HEK293 (cell line): ENCODE measurements around the gene SLC22A17.

Experiments used
- CTCF ChIA-PET: fragments of 350-600 bp; formaldehyde crosslinking; extraction: SDS; loops from one replicate; lab custom pipeline; 2021; ENCODE audit warnings: antibody characterized with exemption; lab: Yijun Ruan, JAX
- POLR2A ChIA-PET: fragments of 300-600 bp; formaldehyde crosslinking; extraction: SDS; loops from one replicate; lab custom pipeline; 2020; ENCODE audit warnings: antibody characterized with exemption, inconsistent platforms; lab: Yijun Ruan, JAX
- H3K27ac ChIP-seq: fragments of 200-500 bp; sonication (Bioruptor generic); 2 replicates; pipeline ENCODE4 v1.5.1; 2014; ENCODE audit warnings: low read depth, low read length, control low read depth, inconsistent platforms; ENCODE audit errors: extremely low read depth
- H3K36me3 ChIP-seq, 2 experiments: fragments of 200-500 bp in 1 of 2; sonication (Bioruptor generic) in 1 of 2; 1 replicate in 1 of 2; 2 replicates in 1 of 2; pipeline ENCODE4 v1.5.1; 2014 to 2017; ENCODE audit warnings: inconsistent platforms in 2 of 2, low read length in 2 of 2; ENCODE audit not compliant: control insufficient read depth in 2 of 2, insufficient read depth in 1 of 2
- H3K4me1 ChIP-seq: fragments of 200-500 bp; sonication (Bioruptor generic); 2 replicates; pipeline ENCODE4 v1.5.1; 2014; ENCODE audit warnings: mild to moderate bottlenecking, low read length, inconsistent platforms; ENCODE audit not compliant: control insufficient read depth, insufficient read depth
- H3K4me3 ChIP-seq: 2 replicates; pipeline ENCODE4 v1.5.1; 2011; ENCODE audit warnings: low read depth, mild to moderate bottlenecking, control low read depth, low read length, moderate library complexity
- H3K9me3 ChIP-seq: fragments of 200-500 bp; sonication (Bioruptor generic); 2 replicates; pipeline ENCODE4 v1.5.1; 2014; ENCODE audit warnings: low read depth, low read length, inconsistent platforms; ENCODE audit not compliant: control insufficient read depth, insufficient read depth
- BCL11A ChIP-seq: fragments of 450-650 bp; formaldehyde crosslinking; IDR thresholded peaks from 2 replicates; pipeline ENCODE4 v1.5.1; 2016; ENCODE audit warnings: low read depth, missing biosample characterization, missing genetic modification characterization
- CTCF ChIP-seq: fragments of 450-650 bp; formaldehyde crosslinking; IDR thresholded peaks from 2 replicates; pipeline ENCODE4 v1.5.1; 2016; ENCODE audit warnings: missing biosample characterization, missing genetic modification characterization
- ELK4 ChIP-seq: IDR thresholded peaks from 2 replicates; pipeline ENCODE4 v1.6.1; 2011; ENCODE audit warnings: mild to moderate bottlenecking, low read depth, low read length, borderline replicate concordance
- KLF17 ChIP-seq: fragments of 450-650 bp; formaldehyde crosslinking; IDR thresholded peaks from 2 replicates; pipeline ENCODE4 v1.5.1; 2016; ENCODE audit warnings: missing biosample characterization, missing genetic modification characterization
- KLF8 ChIP-seq: fragments of 450-650 bp; formaldehyde crosslinking; IDR thresholded peaks from 2 replicates; pipeline ENCODE4 v1.5.1; 2016; ENCODE audit warnings: missing biosample characterization, missing genetic modification characterization
- KLF9 ChIP-seq: fragments of 450-650 bp; formaldehyde crosslinking; IDR thresholded peaks from 2 replicates; pipeline ENCODE4 v1.5.1; 2016; ENCODE audit warnings: missing biosample characterization, missing genetic modification characterization, low read depth
- PRDM10 ChIP-seq: fragments of 450-650 bp; formaldehyde crosslinking; IDR thresholded peaks from 2 replicates; pipeline ENCODE4 v1.5.1; 2016; ENCODE audit warnings: missing biosample characterization, missing genetic modification characterization
- SCRT1 ChIP-seq: fragments of 450-650 bp; formaldehyde crosslinking; IDR thresholded peaks from 2 replicates; pipeline ENCODE4 v1.5.1; 2016; ENCODE audit warnings: missing biosample characterization, missing genetic modification characterization, borderline replicate concordance
- SCRT2 ChIP-seq: fragments of 450-650 bp; formaldehyde crosslinking; IDR thresholded peaks from 2 replicates; pipeline ENCODE4 v1.5.1; 2016; ENCODE audit warnings: missing biosample characterization, missing genetic modification characterization
- SP7 ChIP-seq: fragments of 450-650 bp; formaldehyde crosslinking; IDR thresholded peaks from 2 replicates; pipeline ENCODE4 v1.5.1; 2016; ENCODE audit warnings: missing biosample characterization, missing genetic modification characterization
- ZNF169 ChIP-seq: fragments of 450-650 bp; formaldehyde crosslinking; IDR thresholded peaks from 2 replicates; pipeline ENCODE4 v1.5.1; 2016; ENCODE audit warnings: missing biosample characterization, missing genetic modification characterization
- ZNF248 ChIP-seq: fragments of 450-650 bp; formaldehyde crosslinking; IDR thresholded peaks from 2 replicates; pipeline ENCODE4 v1.5.1; 2017; ENCODE audit warnings: missing biosample characterization, missing genetic modification characterization
- ZNF26 ChIP-seq: fragments of 450-650 bp; formaldehyde crosslinking; IDR thresholded peaks from 2 replicates; pipeline ENCODE4 v1.5.1; 2016; ENCODE audit warnings: missing biosample characterization, missing genetic modification characterization
- ZNF311 ChIP-seq: fragments of 450-650 bp; formaldehyde crosslinking; IDR thresholded peaks from 2 replicates; pipeline ENCODE4 v1.5.1; 2017; ENCODE audit warnings: missing biosample characterization, missing genetic modification characterization, borderline replicate concordance
- ZNF549 ChIP-seq: fragments of 450-650 bp; IDR thresholded peaks from 2 replicates; pipeline ENCODE4 v1.5.1; 2018; ENCODE audit warnings: missing biosample characterization, missing genetic modification characterization, mild to moderate bottlenecking, inconsistent platforms, moderate library complexity
- ZNF596 ChIP-seq: fragments of 450-650 bp; IDR thresholded peaks from 2 replicates; pipeline ENCODE4 v1.5.0; 2018; ENCODE audit warnings: missing biosample characterization, mild to moderate bottlenecking, missing genetic modification characterization, moderate library complexity
- ZNF629 ChIP-seq: fragments of 450-650 bp; formaldehyde crosslinking; IDR thresholded peaks from 2 replicates; pipeline ENCODE4 v1.5.1; 2017; ENCODE audit warnings: missing biosample characterization, missing genetic modification characterization
- ZNF654 ChIP-seq: fragments of 450-650 bp; formaldehyde crosslinking; IDR thresholded peaks from 2 replicates; pipeline ENCODE4 v1.5.1; 2016; ENCODE audit warnings: low read depth, missing biosample characterization, missing genetic modification characterization

Gene SLC22A17

GRCh38 chr14:23327947-23328744 lies 24.5 kb downstream of the SLC22A17 start:
- H3K4me3 ChIP-seq = no peak overlapping the region
- CTCF ChIA-PET = interaction anchor here (0.7 to 5.1 kb wide), 12 partner anchors 13 to 230 kb away, joined by 3 to 61 read pairs (median 4); partner anchors contain the start of gene CMTM5
- POLR2A ChIA-PET = interaction anchor here (0.6 to 2.7 kb wide), 2 partner anchors 21 to 27 kb away, joined by 3 to 12 read pairs; partner anchors contain the start of gene PPP1R3E

GRCh38 chr14:23326491-23327332 lies 26.0 kb downstream of the SLC22A17 start:
- ChIA-PET POLR2A (interaction anchor here (0.9 to 2.7 kb wide), 6 partner anchors 20 to 212 kb away, joined by 3 to 12 read pairs (median 8); partner anchors contain the start of genes BCL2L2 and PPP1R3E), CTCF (interaction anchor here (0.6 to 5.1 kb wide), 23 partner anchors 11 to 258 kb away, joined by 3 to 61 read pairs (median 4); no protein-coding TSS in a partner anchor)
- Histone ChIP-seq H3K27ac (no peak overlapping the region), H3K4me3 (no peak overlapping the region), H3K9me3 (no peaks in the 10 kb centered on the region), H3K36me3 (peaks cover 25 to 37% of the 10 kb centered on the region in 2 experiments), H3K4me1 (peaks cover 8% of the 10 kb centered on the region; the same call in 1 of the 2 replicates)
- TF ChIP-seq PRDM10 (tag by site-specific recombination) (0 out of 2 replicates have a peak, but pooled peaks have one; percentile 22), ELK4 (no peak), ZNF169 (tag by site-specific recombination) (no peak), ZNF596 (no peak), SP7 (tag by site-specific recombination) (no peak), KLF9 (no peak), BCL11A (tag by site-specific recombination) (no peak), KLF8 (tag by site-specific recombination) (no peak), KLF17 (tag by site-specific recombination) (no peak), ZNF311 (tag by site-specific recombination) (no peak), ZNF549 (tag by site-specific recombination) (no peak), ZNF248 (tag by site-specific recombination) (no peak), ZNF654 (tag by site-specific recombination) (no peak), ZNF629 (tag by site-specific recombination) (no peak)

More at GRCh38 chr14:23327947-23328744, 24.5 kb downstream of the SLC22A17 start:
- H3K27ac ChIP-seq = no peak overlapping the region
- TF ChIP-seq CTCF (tag by site-specific recombination) = peak; percentile 49
- TF ChIP-seq ZNF26 (tag by site-specific recombination) = no peak
- peak; percentile 83 for TF ChIP-seq SCRT1 (tag by site-specific recombination)
- TF ChIP-seq SCRT2 (tag by site-specific recombination) = peak; percentile 98
- peak; percentile 64 for TF ChIP-seq ZNF654 (tag by site-specific recombination)
- peaks cover 21 to 25% of the 10 kb centered on the region in 2 experiments for H3K36me3 ChIP-seq
- peaks cover 4% of the 10 kb centered on the region; the same call in 1 of the 2 replicates for H3K4me1 ChIP-seq
- H3K9me3 ChIP-seq = no peaks in the 10 kb centered on the region
